Fibroblast of pulmonary artery (primary cell): ENCODE results near the gene ZNF587B.
"Not testable (repeated sequence)": the region's sequence is repeated elsewhere in the genome, so short reads cannot be mapped to it uniquely, and the experiment has no call there.

ENCODE experiments used
- DNase-seq: peaks from one replicate; pipeline ENCODE4 v3.0.0-alpha.2; 2010; ENCODE audit warnings: low read depth
- H3K4me3 ChIP-seq: replicated peaks from 2 replicates; pipeline ENCODE4 v1.5.1; 2011; ENCODE audit warnings: low read depth, mild to moderate bottlenecking, control low read depth, low read length, moderate library complexity
- TF ChIP-seq, protein P1 (sequence below): IDR thresholded peaks from 2 replicates; pipeline ENCODE4 v1.5.1; 2011; ENCODE audit warnings: mild to moderate bottlenecking, control low read depth, low read length, inconsistent platforms; ENCODE audit errors: missing control alignments

The ZNF587B gene

DNA sequence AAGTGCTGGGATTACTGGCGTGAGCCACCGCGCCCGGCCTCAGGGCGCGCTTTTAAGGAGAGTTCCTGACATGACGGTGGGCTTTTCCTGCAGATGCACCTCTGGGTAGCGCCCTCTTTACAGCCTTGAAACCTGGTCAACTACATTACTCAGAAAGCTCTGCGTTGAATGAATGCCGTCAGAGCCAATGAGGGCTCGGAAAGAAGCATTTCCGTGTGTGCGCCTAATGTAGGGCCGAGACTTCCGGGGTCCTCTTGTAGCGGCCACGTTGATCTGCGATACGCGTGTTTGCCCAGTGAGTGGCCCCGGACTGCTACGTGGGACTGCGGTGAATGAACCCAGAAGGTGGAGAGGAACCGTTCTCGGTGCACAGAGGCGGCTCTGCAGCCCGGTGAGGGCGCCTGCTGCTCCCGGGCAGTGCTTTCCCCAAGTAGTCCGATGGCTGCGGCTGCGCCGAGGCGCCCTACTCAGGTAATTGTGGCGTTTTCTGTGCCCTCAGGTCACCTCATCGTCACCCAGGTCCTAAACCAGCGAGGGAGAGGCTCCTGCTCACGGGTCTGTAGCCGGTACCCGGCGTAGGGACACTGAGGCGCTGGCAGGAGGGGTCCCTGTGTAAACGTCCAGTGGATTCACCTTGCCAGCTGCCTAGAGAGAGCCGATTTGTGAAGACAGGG lies 10.5 kb upstream of the ZNF587B start:
- DNase-seq, result peak; percentile 92
- TF ChIP-seq, protein P1, sequence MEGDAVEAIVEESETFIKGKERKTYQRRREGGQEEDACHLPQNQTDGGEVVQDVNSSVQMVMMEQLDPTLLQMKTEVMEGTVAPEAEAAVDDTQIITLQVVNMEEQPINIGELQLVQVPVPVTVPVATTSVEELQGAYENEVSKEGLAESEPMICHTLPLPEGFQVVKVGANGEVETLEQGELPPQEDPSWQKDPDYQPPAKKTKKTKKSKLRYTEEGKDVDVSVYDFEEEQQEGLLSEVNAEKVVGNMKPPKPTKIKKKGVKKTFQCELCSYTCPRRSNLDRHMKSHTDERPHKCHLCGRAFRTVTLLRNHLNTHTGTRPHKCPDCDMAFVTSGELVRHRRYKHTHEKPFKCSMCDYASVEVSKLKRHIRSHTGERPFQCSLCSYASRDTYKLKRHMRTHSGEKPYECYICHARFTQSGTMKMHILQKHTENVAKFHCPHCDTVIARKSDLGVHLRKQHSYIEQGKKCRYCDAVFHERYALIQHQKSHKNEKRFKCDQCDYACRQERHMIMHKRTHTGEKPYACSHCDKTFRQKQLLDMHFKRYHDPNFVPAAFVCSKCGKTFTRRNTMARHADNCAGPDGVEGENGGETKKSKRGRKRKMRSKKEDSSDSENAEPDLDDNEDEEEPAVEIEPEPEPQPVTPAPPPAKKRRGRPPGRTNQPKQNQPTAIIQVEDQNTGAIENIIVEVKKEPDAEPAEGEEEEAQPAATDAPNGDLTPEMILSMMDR, result peak; percentile 11
- H3K4me3 ChIP-seq, result peak overlapping the region; percentile 96

DNA sequence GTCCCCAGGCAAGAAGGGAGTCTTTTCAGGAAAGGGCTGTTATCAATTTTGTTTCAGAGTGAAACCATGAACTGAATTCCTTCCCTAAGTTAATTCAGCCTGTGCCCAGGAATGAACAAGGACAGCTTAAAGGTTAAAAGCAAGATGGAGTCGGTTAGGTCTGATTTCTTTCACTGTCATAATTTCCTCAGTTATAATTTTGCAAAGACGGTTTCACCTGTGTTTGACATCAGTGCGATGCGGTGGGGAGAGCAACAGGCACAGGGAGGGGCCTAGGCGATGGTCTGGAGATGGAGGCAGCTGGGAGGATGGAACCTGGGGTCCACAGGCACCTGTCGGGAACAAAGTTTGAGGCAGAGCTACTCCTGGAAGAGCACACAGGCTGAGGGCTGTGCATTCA lies 9.5 kb upstream of the ZNF587B start:
- H3K4me3 ChIP-seq, result peak overlapping the region; percentile 96
- TF ChIP-seq, protein P1, result no peak
- no peak for DNase-seq

DNA sequence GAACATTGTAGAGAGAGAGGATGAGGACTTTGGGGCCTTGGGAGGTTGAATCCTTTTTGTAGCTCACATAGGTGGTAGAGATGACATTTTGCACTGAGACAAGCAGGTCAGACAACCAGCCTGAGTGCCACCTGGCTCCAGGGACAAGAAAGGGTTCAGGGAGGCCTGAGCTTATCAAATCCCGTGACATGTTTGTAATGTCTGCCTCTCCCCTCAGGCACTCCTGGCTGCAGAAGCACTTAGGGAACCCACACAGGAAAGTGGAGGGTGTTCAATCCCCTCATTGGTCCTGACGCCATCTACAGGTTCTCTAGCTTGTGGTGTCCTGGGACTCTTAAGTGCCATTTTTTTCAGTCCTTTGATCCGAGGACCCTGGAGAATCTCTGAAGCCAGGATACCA lies 9.0 kb upstream of the ZNF587B start:
- DNase-seq, result not testable (repeated sequence)
- H3K4me3 ChIP-seq, result peak overlapping the region; percentile 96

DNA sequence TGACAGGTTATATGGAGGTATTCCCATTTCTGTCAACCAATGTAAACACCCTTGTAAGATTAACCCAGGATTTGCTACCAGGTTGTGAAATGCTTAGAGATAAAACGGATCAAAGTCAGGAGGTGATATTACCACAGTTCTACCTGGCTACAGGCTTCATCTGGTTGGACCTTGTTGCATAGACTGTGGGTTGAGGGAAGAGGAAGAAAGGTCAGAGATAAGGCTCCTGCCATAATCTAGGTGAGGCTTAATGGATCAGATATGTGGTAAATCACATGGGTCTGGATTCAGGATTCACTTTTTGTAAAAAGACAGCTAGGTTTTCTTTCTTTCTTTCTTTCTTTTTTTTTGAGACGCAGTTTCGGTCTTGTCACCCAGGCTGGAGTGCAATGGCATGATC lies 8.6 kb upstream of the ZNF587B start:
- H3K4me3 ChIP-seq, DNase-seq: not testable (repeated sequence)

DNA sequence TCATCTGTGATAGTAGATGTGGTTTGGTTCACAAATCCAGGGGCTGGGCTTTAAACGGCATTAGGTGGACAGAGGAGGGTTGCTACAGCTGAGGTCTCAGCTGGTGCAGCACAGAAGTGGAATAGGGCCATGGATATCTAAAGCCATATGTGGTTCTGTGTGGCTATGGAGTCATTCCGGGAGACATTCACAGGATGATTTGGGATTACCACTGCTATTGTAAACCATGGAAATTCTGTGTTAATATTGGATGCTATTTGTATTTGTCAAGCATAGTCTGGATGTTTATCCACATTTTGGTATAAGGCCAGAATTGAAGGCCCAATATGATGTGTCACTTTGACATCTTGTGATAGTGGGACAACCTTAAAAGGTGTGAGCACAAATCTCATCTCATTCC lies 6.9 kb upstream of the ZNF587B start:
- DNase-seq, H3K4me3 ChIP-seq: not testable (repeated sequence)

DNA sequence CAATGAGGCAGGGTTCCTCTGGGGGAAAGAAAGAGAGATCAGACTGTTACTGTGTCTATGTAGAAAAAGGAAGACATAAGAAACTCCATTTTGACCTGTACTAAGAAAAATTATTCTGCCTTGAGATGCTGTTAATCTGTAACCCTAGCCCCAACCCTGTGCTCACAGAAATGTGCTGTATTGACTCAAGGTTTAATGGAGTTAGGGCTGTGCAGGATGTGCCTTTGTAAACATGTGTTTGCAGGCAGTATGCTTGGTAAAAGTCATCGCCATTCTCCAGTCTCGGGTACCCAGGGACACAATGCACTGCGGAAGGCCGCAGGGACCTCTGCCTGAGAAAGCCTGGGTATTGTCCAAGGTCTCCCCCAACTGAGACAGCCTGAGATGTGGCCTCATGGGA lies 6.5 kb upstream of the ZNF587B start:
- H3K4me3 ChIP-seq, DNase-seq: not testable (repeated sequence)

DNA sequence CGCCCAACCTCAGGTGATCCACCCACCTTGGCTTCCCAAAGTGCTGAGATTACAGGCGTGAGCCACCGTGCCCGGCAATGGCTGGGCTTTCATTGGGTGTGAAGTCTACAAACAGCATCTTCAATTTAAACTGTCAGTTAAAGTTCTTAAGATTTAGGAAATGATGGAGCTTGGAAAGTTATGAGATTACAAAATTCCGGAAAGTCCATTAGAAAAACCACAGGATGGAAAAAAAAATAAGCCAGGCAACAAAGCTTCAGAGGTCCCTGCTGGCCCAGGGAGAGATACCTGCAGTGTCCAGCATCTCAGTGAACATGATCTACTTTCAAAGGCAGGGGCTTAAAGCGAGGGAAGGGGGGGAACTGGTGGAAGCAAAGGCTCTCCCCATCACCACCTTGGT lies 4.6 kb upstream of the ZNF587B start:
- TF ChIP-seq, protein P1, result no peak
- peak; percentile 23 for DNase-seq
- no peak overlapping the region for H3K4me3 ChIP-seq

DNA sequence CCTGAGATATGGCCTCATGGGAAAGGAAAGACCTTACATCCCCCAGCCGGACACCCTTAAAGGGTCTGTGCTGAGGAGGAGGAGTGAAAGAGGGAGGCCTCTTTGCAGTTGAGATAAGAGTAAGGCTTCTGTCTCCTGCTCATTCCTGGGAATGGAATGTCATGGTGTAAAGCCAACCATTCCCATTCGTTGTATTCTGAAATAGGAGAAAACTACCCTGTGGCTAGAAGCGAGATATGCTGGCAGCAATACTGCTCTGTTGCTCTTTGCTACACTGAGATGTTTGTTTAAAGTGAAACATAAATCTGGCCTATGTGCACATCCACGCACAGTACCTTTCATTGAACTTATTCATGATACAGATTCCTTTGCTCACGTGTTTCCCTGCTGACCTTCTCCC lies 783 bp upstream of the ZNF587B start:
- peak; percentile 81 for DNase-seq
- H3K4me3 ChIP-seq, result peak overlapping the region; percentile 74
- TF ChIP-seq, protein P1, result no peak

DNA sequence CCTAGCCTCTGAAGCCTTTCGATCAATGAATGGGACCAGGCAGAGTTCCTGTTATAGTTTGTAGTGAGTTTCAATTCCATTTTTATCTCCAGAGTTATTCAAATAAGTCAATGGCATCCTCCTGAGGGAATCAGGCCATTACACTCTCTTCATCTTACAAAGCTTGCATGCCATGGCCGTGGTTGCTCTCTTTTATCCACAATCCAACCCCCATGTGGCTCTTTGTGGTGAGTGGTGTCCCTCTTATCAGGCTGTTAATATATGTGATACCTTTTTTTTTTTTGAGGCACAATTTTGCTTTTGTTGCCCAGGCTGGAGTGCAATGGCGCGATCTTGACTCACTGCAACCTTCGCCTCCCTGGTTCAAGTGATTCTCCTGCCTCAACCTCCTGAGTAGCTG lies 6.9 kb downstream of the ZNF587B start:
- H3K4me3 ChIP-seq, DNase-seq: not testable (repeated sequence)

DNA sequence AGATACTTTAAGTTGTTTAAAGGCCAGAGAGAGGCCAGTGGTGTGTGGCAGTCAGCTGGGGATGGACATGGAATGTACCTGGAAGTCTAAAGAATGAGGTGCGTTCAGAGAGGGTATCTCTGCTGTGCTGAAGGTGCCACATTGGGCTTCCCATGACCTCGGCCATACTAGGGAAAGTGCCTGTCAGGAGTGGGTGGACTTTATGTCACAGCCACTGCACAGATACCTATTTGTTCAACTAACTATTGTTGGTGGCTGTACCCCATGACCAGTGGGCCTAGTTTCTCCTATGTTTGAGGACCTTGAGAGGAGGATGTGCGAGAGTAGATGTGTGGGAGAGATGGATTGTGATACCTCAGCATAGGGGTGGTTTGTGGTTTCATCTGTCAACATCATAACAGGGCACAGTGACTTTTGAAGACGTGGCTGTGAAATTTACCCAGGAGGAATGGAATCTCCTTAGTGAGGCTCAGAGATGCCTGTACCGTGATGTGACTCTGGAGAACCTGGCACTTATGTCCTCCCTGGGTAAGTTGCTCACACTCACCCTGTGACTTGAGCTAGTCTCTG lies 8.6 kb downstream of the ZNF587B start:
- not testable (repeated sequence) for DNase-seq, H3K4me3 ChIP-seq
